NCI-H748 (cell line): Measurements from ENCODE around the gene HOXD3.

Experiments used
- DNase-seq: peaks from one replicate; lab custom pipeline; 2025; ENCODE audit not compliant: unreplicated experiment; lab: John Stamatoyannopoulos, UW

The HOXD3 gene

GRCh38 chr2:176161825-176162626 is 4.9 kb downstream of the HOXD3 start:
- no peak for DNase-seq

GRCh38 chr2:176162911-176163671 is 6.0 kb downstream of the HOXD3 start:
- no peak for DNase-seq

GRCh38 chr2:176163672-176164056 is 6.6 kb downstream of the HOXD3 start:
- DNase-seq, result no peak

- DNase-seq, result no peak
Observed at GRCh38 chr2:176164201-176164600, 7.1 kb downstream of the HOXD3 start.

GRCh38 chr2:176164611-176165369 is 7.7 kb downstream of the HOXD3 start:
- no peak for DNase-seq

GRCh38 chr2:176165370-176166050 is 8.4 kb downstream of the HOXD3 start:
- no peak for DNase-seq

GRCh38 chr2:176166272-176166671 is 9.2 kb downstream of the HOXD3 start:
- no peak for DNase-seq

GRCh38 chr2:176167398-176167797 is 10.3 kb downstream of the HOXD3 start:
- DNase-seq, result no peak

- no peak for DNase-seq
Observed at GRCh38 chr2:176169181-176169580, 12.1 kb downstream of the HOXD3 start.

- DNase-seq, result no peak
Observed at GRCh38 chr2:176169711-176170110, 12.6 kb downstream of the HOXD3 start.

- no peak for DNase-seq
Observed at GRCh38 chr2:176170602-176171305, 13.6 kb downstream of the HOXD3 start.

- DNase-seq, result no peak
Observed at GRCh38 chr2:176171351-176172006, 14.4 kb downstream of the HOXD3 start.

- no peak for DNase-seq
Observed at GRCh38 chr2:176172007-176172894, 15.1 kb downstream of the HOXD3 start.

GRCh38 chr2:176172895-176173566 is 15.9 kb downstream of the HOXD3 start:
- DNase-seq, result no peak

- no peak for DNase-seq
Observed at GRCh38 chr2:176173567-176174381, 16.7 kb downstream of the HOXD3 start.

GRCh38 chr2:176174382-176174823 is 17.3 kb downstream of the HOXD3 start:
- no peak for DNase-seq
